Measurements from ENCODE around the gene SAFB. TPM values are rescaled to one million over a fixed set of nuclear protein-coding genes. Genes with fewer than 3 reads are reported as not detected.

The SAFB gene
- total RNA-seq, 2 donors from 2014 or later, result 173 to 183 TPM

- Mint-ChIP-seq H3K36me3 (ENCODE audit: low read depth) (peaks cover 10% of the 10 kb centered on the region), H3K27ac (peak overlapping the region; percentile 32), H3K27me3 (no peaks in the 10 kb centered on the region)
Measured at GRCh38 chr19:5643060-5643459, 20.2 kb downstream of the SAFB start.

GRCh38 chr19:5644037-5644436 is 21.2 kb downstream of the SAFB start:
- peaks cover 30% of the 10 kb centered on the region for H3K4me1 Mint-ChIP-seq
- peaks cover 10% of the 10 kb centered on the region for H3K36me3 Mint-ChIP-seq (ENCODE audit: low read depth)
- H3K27me3 Mint-ChIP-seq, result no peaks in the 10 kb centered on the region
- H3K9me3 ChIP-seq (ENCODE audit: control insufficient read depth, low read length, poor library complexity, severe bottlenecking), result no peaks in the 10 kb centered on the region
- DNase-seq (no peak), ATAC-seq (no peak)
- no peak overlapping the region for H3K4me3 Mint-ChIP-seq
- H3K27ac Mint-ChIP-seq, result no peak overlapping the region

More at GRCh38 chr19:5643060-5643459, 20.2 kb downstream of the SAFB start:
- H3K9me3 ChIP-seq (ENCODE audit: control insufficient read depth, low read length, poor library complexity, severe bottlenecking), result no peaks in the 10 kb centered on the region
- Mint-ChIP-seq H3K4me1 (peaks cover 27% of the 10 kb centered on the region), H3K4me3 (no peak overlapping the region)
- ATAC-seq (no peak), DNase-seq (no peak)

GRCh38 chr19:5645409-5645808 is 22.5 kb downstream of the SAFB start:
- H3K27ac Mint-ChIP-seq, result peak overlapping the region; percentile 27
- H3K36me3 Mint-ChIP-seq (ENCODE audit: low read depth), result peaks cover 10% of the 10 kb centered on the region
- DNase-seq, result no peak
- no peak for ATAC-seq
- no peaks in the 10 kb centered on the region for H3K9me3 ChIP-seq (ENCODE audit: control insufficient read depth, low read length, poor library complexity, severe bottlenecking)
- peaks cover 29% of the 10 kb centered on the region for H3K4me1 Mint-ChIP-seq
- no peak overlapping the region for H3K4me3 Mint-ChIP-seq
- H3K27me3 Mint-ChIP-seq, result no peaks in the 10 kb centered on the region

- H3K9me3 ChIP-seq (ENCODE audit: control insufficient read depth, low read length, poor library complexity, severe bottlenecking), result no peaks in the 10 kb centered on the region
- Mint-ChIP-seq H3K27me3 (no peaks in the 10 kb centered on the region), H3K4me3 (no peak overlapping the region), H3K27ac (no peak overlapping the region), H3K4me1 (peaks cover 23% of the 10 kb centered on the region), H3K36me3 (ENCODE audit: low read depth) (peaks cover 6% of the 10 kb centered on the region)
- ATAC-seq (no peak), DNase-seq (no peak)
Measured at GRCh38 chr19:5646703-5647102, 23.8 kb downstream of the SAFB start.

- no peak for DNase-seq
- H3K9me3 ChIP-seq (ENCODE audit: control insufficient read depth, low read length, poor library complexity, severe bottlenecking), result no peaks in the 10 kb centered on the region
- Mint-ChIP-seq H3K27ac (peak overlapping the region; percentile 79), H3K4me1 (peaks cover 22% of the 10 kb centered on the region), H3K4me3 (no peak overlapping the region), H3K27me3 (no peaks in the 10 kb centered on the region), H3K36me3 (ENCODE audit: low read depth) (peaks cover 5% of the 10 kb centered on the region)
- ATAC-seq, result no peak
Measured at GRCh38 chr19:5648464-5648863, 25.6 kb downstream of the SAFB start.

- Mint-ChIP-seq H3K4me1 (peaks cover 12% of the 10 kb centered on the region), H3K27ac (peak overlapping the region; percentile 41), H3K27me3 (no peaks in the 10 kb centered on the region), H3K4me3 (no peak overlapping the region), H3K36me3 (ENCODE audit: low read depth) (peaks cover 11% of the 10 kb centered on the region)
- no peak for ATAC-seq
- no peaks in the 10 kb centered on the region for H3K9me3 ChIP-seq (ENCODE audit: control insufficient read depth, low read length, poor library complexity, severe bottlenecking)
- no peak for DNase-seq
Measured at GRCh38 chr19:5651361-5651760, 28.5 kb downstream of the SAFB start.

- H3K27me3 Mint-ChIP-seq, result no peaks in the 10 kb centered on the region
- peak overlapping the region; percentile 12 for H3K4me3 Mint-ChIP-seq
- DNase-seq (no peak), ATAC-seq (no peak)
- H3K9me3 ChIP-seq (ENCODE audit: control insufficient read depth, low read length, poor library complexity, severe bottlenecking), result no peaks in the 10 kb centered on the region
- no peak overlapping the region for H3K27ac Mint-ChIP-seq
- peaks cover 4% of the 10 kb centered on the region for H3K4me1 Mint-ChIP-seq
- H3K36me3 Mint-ChIP-seq (ENCODE audit: low read depth), result peaks cover 6% of the 10 kb centered on the region
Measured at GRCh38 chr19:5652261-5652660, 29.4 kb downstream of the SAFB start.

- Mint-ChIP-seq H3K4me1 (no peaks in the 10 kb centered on the region), H3K36me3 (ENCODE audit: low read depth) (peaks cover 8% of the 10 kb centered on the region), H3K27me3 (no peaks in the 10 kb centered on the region), H3K4me3 (no peak overlapping the region), H3K27ac (peak overlapping the region; percentile 34)
- H3K9me3 ChIP-seq (ENCODE audit: control insufficient read depth, low read length, poor library complexity, severe bottlenecking), result no peaks in the 10 kb centered on the region
- ATAC-seq (no peak), DNase-seq (no peak)
Measured at GRCh38 chr19:5654931-5655330, 32.0 kb downstream of the SAFB start.

- no peaks in the 10 kb centered on the region for H3K9me3 ChIP-seq (ENCODE audit: control insufficient read depth, low read length, poor library complexity, severe bottlenecking)
- H3K36me3 Mint-ChIP-seq (ENCODE audit: low read depth), result peaks cover 8% of the 10 kb centered on the region
- no peak overlapping the region for H3K4me3 Mint-ChIP-seq
- H3K27me3 Mint-ChIP-seq, result no peaks in the 10 kb centered on the region
- H3K4me1 Mint-ChIP-seq, result no peaks in the 10 kb centered on the region
- H3K27ac Mint-ChIP-seq, result peak overlapping the region; percentile 34
- ATAC-seq, result no peak
- no peak for DNase-seq
Measured at GRCh38 chr19:5655412-5655811, 32.5 kb downstream of the SAFB start.

- no peak for ATAC-seq
- H3K27me3 Mint-ChIP-seq, result no peaks in the 10 kb centered on the region
- H3K4me3 Mint-ChIP-seq, result peak overlapping the region; percentile 31
- DNase-seq, result no peak
- H3K9me3 ChIP-seq (ENCODE audit: control insufficient read depth, low read length, poor library complexity, severe bottlenecking), result no peaks in the 10 kb centered on the region
- peaks cover 2% of the 10 kb centered on the region for H3K36me3 Mint-ChIP-seq (ENCODE audit: low read depth)
- H3K27ac Mint-ChIP-seq, result no peak overlapping the region
- no peaks in the 10 kb centered on the region for H3K4me1 Mint-ChIP-seq
Measured at GRCh38 chr19:5661483-5661882, 38.6 kb downstream of the SAFB start.

GRCh38 chr19:5663904-5664303 is 41.0 kb downstream of the SAFB start:
- Mint-ChIP-seq H3K27me3 (no peaks in the 10 kb centered on the region), H3K4me3 (no peak overlapping the region), H3K4me1 (no peaks in the 10 kb centered on the region), H3K36me3 (ENCODE audit: low read depth) (no peaks in the 10 kb centered on the region), H3K27ac (peak overlapping the region; percentile 65)
- ATAC-seq (no peak), DNase-seq (no peak)
- no peaks in the 10 kb centered on the region for H3K9me3 ChIP-seq (ENCODE audit: control insufficient read depth, low read length, poor library complexity, severe bottlenecking)

GRCh38 chr19:5664515-5664914 is 41.6 kb downstream of the SAFB start:
- H3K36me3 Mint-ChIP-seq (ENCODE audit: low read depth), result no peaks in the 10 kb centered on the region
- H3K27ac Mint-ChIP-seq, result no peak overlapping the region

GRCh38 chr19:5665781-5666513 is 43.1 kb downstream of the SAFB start:
- Mint-ChIP-seq H3K27ac (peak overlapping the region; percentile 8), H3K27me3 (no peaks in the 10 kb centered on the region), H3K4me1 (no peaks in the 10 kb centered on the region), H3K4me3 (no peak overlapping the region), H3K36me3 (ENCODE audit: low read depth) (no peaks in the 10 kb centered on the region)
- ATAC-seq (no peak), DNase-seq (no peak)
- no peaks in the 10 kb centered on the region for H3K9me3 ChIP-seq (ENCODE audit: control insufficient read depth, low read length, poor library complexity, severe bottlenecking)

More at GRCh38 chr19:5664515-5664914, 41.6 kb downstream of the SAFB start:
- no peak for DNase-seq
- no peaks in the 10 kb centered on the region for H3K27me3 Mint-ChIP-seq
- H3K4me3 Mint-ChIP-seq, result no peak overlapping the region
- no peaks in the 10 kb centered on the region for H3K4me1 Mint-ChIP-seq
- no peak for ATAC-seq
- no peaks in the 10 kb centered on the region for H3K9me3 ChIP-seq (ENCODE audit: control insufficient read depth, low read length, poor library complexity, severe bottlenecking)

- H3K36me3 Mint-ChIP-seq (ENCODE audit: low read depth), result no peaks in the 10 kb centered on the region
Measured at GRCh38 chr19:5666921-5667610, 44.2 kb downstream of the SAFB start.

More at GRCh38 chr19:5666921-5667610, 44.2 kb downstream of the SAFB start:
- Mint-ChIP-seq H3K27ac (peak overlapping the region; percentile 37), H3K27me3 (no peaks in the 10 kb centered on the region), H3K4me1 (peaks cover 2% of the 10 kb centered on the region), H3K4me3 (no peak overlapping the region)
- DNase-seq (no peak), ATAC-seq (no peak)
- no peaks in the 10 kb centered on the region for H3K9me3 ChIP-seq (ENCODE audit: control insufficient read depth, low read length, poor library complexity, severe bottlenecking)

All from T-helper 17 cell (primary cell).